Spleen (tissue), 7 donors: ENCODE results near the gene TMEM212.

Experiments used
- CTCF ChIP-seq, 11 experiments: fragments of 200-600 bp in 7 of 11; fragments of 450-650 bp in 4 of 11; sonication (generic) in 4 of 11; IDR thresholded peaks in 8 of 11; conservative IDR thresholded peaks in 3 of 11; 1 replicate in 7 of 11; 2 replicates in 4 of 11; pipeline versions ENCODE4 v1.4.0 to v1.8.0; 2016 to 2021; ENCODE audit warnings: antibody characterized with exemption in 11 of 11, inconsistent platforms in 4 of 11, mild to moderate bottlenecking in 1 of 11
- POLR2A ChIP-seq, 3 donors: fragments of 450-650 bp; IDR thresholded peaks; one replicate each; pipeline ENCODE4 v1.5.1; 2017; ENCODE audit warnings: antibody characterized with exemption in 3 of 3, mild to moderate bottlenecking in 1 of 3
- POLR2AphosphoS5 ChIP-seq, 3 donors: sonication (generic); formaldehyde crosslinking; IDR thresholded peaks; one replicate each; pipeline ENCODE4 v1.5.1; 2017; ENCODE audit warnings: antibody characterized with exemption in 3 of 3
- donor health status: DM: no; HTN: no; CAD: no; lungs with moderate emphysema.
- donor health status: DM: no; HTN: no; CAD: no.
- donor health status: DM: no; HTN: no; CAD: no.

GRCh38 chr3:171832989-171833388, 10.2 kb upstream of the TMEM212 start:
- no peak for TF ChIP-seq CTCF (IDR thresholded peaks at IDR 0.05 in 8 of 11, conservative IDR thresholded peaks at IDR 0.05 in 3 of 11)
- TF ChIP-seq POLR2A (IDR thresholded peaks at IDR 0.05): no peak
- no peak for TF ChIP-seq POLR2AphosphoS5 (IDR thresholded peaks at IDR 0.05)
